Liver (tissue), 9 donors: ENCODE results near the gene RAB28. TPM values are rescaled to one million over a fixed set of nuclear protein-coding genes. Genes with fewer than 3 reads are reported as not detected.

Experiments
- DNase-seq: peaks from one replicate; pipeline ENCODE4 v3.0.0-alpha.2; 2017; ENCODE audit warnings: low spot score
- H3K27ac ChIP-seq, 2 donors: one replicate each; pipeline ENCODE4 v1.7.0; 2013; ENCODE audit warnings: inconsistent platforms in 2 of 2, low read length in 2 of 2, control low read depth in 1 of 2, low read depth in 1 of 2, mild to moderate bottlenecking in 1 of 2
- H3K27me3 ChIP-seq, 4 donors: one replicate each; pipeline versions ENCODE4 v1.6.1 to v1.7.0; 2013; ENCODE audit warnings: low read length in 3 of 4, inconsistent platforms in 1 of 4, mild to moderate bottlenecking in 1 of 4, moderate library complexity in 1 of 4; ENCODE audit not compliant: control insufficient read depth in 4 of 4, insufficient read depth in 4 of 4
- H3K36me3 ChIP-seq, 4 donors: one replicate each; pipeline versions ENCODE4 v1.6.1 to v1.7.0; 2013; ENCODE audit warnings: low read length in 3 of 4, mild to moderate bottlenecking in 3 of 4, low read depth in 1 of 4, moderate library complexity in 1 of 4; ENCODE audit not compliant: control insufficient read depth in 4 of 4, insufficient read depth in 3 of 4
- H3K4me1 ChIP-seq, 4 donors: one replicate each; pipeline versions ENCODE4 v1.6.1 to v1.7.0; 2013; ENCODE audit warnings: low read length in 3 of 4, mild to moderate bottlenecking in 3 of 4, moderate library complexity in 1 of 4; ENCODE audit not compliant: control insufficient read depth in 4 of 4, insufficient read depth in 4 of 4
- H3K4me3 ChIP-seq, 3 donors: one replicate each; pipeline versions ENCODE4 v1.6.1 to v1.7.0; 2013; ENCODE audit warnings: low read length in 3 of 3, control low read depth in 1 of 3, low read depth in 1 of 3, mild to moderate bottlenecking in 1 of 3
- H3K9ac ChIP-seq, 2 donors: one replicate each; pipeline ENCODE4 v1.7.0; 2013; ENCODE audit warnings: low read length in 2 of 2, mild to moderate bottlenecking in 2 of 2, moderate library complexity in 2 of 2, control low read depth in 1 of 2, low read depth in 1 of 2
- H3K9me3 ChIP-seq, 4 donors: one replicate each; pipeline versions ENCODE4 v1.6.1 to v1.7.0; 2013; ENCODE audit warnings: low read length in 3 of 4; ENCODE audit not compliant: control insufficient read depth in 4 of 4
- EGR1 ChIP-seq, 2 donors: IDR thresholded peaks; 2 replicates each; pipeline ENCODE4 v1.6.1; 2016 to 2018; ENCODE audit warnings: antibody characterized with exemption in 2 of 2, low read depth in 2 of 2
- FOXA1 ChIP-seq: IDR thresholded peaks from 2 replicates; pipeline ENCODE4 v1.6.1; 2016; ENCODE audit warnings: antibody characterized with exemption
- FOXA2 ChIP-seq: IDR thresholded peaks from 2 replicates; pipeline ENCODE4 v1.6.1; 2016; ENCODE audit warnings: antibody characterized with exemption
- GABPA ChIP-seq, 2 donors: IDR thresholded peaks in 1 of 2; conservative IDR thresholded peaks in 1 of 2; 2 replicates each; pipeline ENCODE4 v1.6.1; 2016; ENCODE audit warnings: antibody characterized with exemption in 2 of 2, mild to moderate bottlenecking in 1 of 2, moderate library complexity in 1 of 2
- HNF4A ChIP-seq, 2 donors: conservative IDR thresholded peaks; 2 replicates each; pipeline ENCODE4 v1.6.1; 2016; ENCODE audit warnings: antibody characterized with exemption in 2 of 2, mild to moderate bottlenecking in 2 of 2
- HNF4G ChIP-seq: IDR thresholded peaks from 2 replicates; pipeline ENCODE4 v1.6.1; 2016; ENCODE audit warnings: antibody characterized with exemption
- JUND ChIP-seq, 2 donors: IDR thresholded peaks; 2 replicates each; pipeline ENCODE4 v1.6.1; 2016; ENCODE audit warnings: antibody characterized with exemption in 2 of 2
- MAX ChIP-seq: IDR thresholded peaks from 2 replicates; pipeline ENCODE4 v1.6.1; 2016; ENCODE audit warnings: antibody characterized with exemption
- RAD21 ChIP-seq, 2 donors: IDR thresholded peaks; 2 replicates each; pipeline ENCODE4 v1.6.1; 2016; ENCODE audit warnings: antibody characterized with exemption in 2 of 2, mild to moderate bottlenecking in 2 of 2
- RXRA ChIP-seq, 2 donors: IDR thresholded peaks; 2 replicates each; pipeline ENCODE4 v1.6.1; 2017 to 2018; ENCODE audit warnings: antibody characterized with exemption in 2 of 2, mild to moderate bottlenecking in 1 of 2
- SP1 ChIP-seq: IDR thresholded peaks from 2 replicates; pipeline ENCODE4 v1.6.1; 2018; ENCODE audit warnings: antibody characterized with exemption, mild to moderate bottlenecking
- TAF1 ChIP-seq: conservative IDR thresholded peaks from 2 replicates; pipeline ENCODE4 v1.6.1; 2016; ENCODE audit warnings: antibody characterized with exemption, mild to moderate bottlenecking
- YY1 ChIP-seq: IDR thresholded peaks from 2 replicates; pipeline ENCODE4 v1.6.1; 2016; ENCODE audit warnings: antibody characterized with exemption, mild to moderate bottlenecking
- ZBTB33 ChIP-seq: IDR thresholded peaks from 2 replicates; pipeline ENCODE4 v1.6.1; 2016; ENCODE audit warnings: antibody characterized with exemption
- WGBS: extraction: QIAGEN DNeasy Blood & Tissue Kit; methylation state at CpG from one replicate; pipeline ENCODE4 v1.1.7; 2013; 5-methylcytosine and 5-hydroxymethylcytosine counted together
- polyA plus RNA-seq, 2 donors: library from polyadenylated mRNA; stranded (reverse) in 1 of 2; unstranded in 1 of 2; fragments of 200-250 nt in 1 of 2; fragments of >200 nt in 1 of 2; fragmentation: Nextera tagmentation in 1 of 2; extraction: Ambion mirVana in 1 of 2; gene quantifications; one replicate each; pipeline versions ENCODE4 v1.2.1 to v1.2.3, GENCODE V29; 2013 to 2015
- total RNA-seq, 2 donors: library from RNA; depleted of rRNA; stranded (reverse); fragments of >200 nt; gene quantifications; one replicate each; pipeline ENCODE4 v1.2.3, GENCODE V29; 2014
- TF ChIP-seq, protein P1 (sequence below): fragments of 150-350 bp; IDR thresholded peaks from 2 replicates; pipeline ENCODE4 v1.5.1; 2017; ENCODE audit warnings: improper control_type of control experiment, low read depth, low read length; ENCODE audit not compliant: missing input control
- TF ChIP-seq, protein P2 (sequence below): IDR thresholded peaks from 2 replicates; pipeline ENCODE4 v1.6.1; 2016; ENCODE audit warnings: antibody characterized with exemption
- donor health status: healthy.
- donor health status: healthy.
- donor health status: healthy.
- donor health status: healthy.
- donor health status: healthy.

Gene RAB28
- total and polyA plus RNA-seq, 4 donors, result 3.9 to 7.7 (median 6.8) TPM

GRCh38 chr4:13522282-13523104 lies 38.4 kb upstream of the RAB28 start:
- TF ChIP-seq HNF4G, result no peak
- TF ChIP-seq HNF4A (conservative IDR thresholded peaks at IDR 0.05), result no peak
- no peak for TF ChIP-seq RXRA (IDR thresholded peaks at IDR 0.05)
- TF ChIP-seq, protein P1, sequence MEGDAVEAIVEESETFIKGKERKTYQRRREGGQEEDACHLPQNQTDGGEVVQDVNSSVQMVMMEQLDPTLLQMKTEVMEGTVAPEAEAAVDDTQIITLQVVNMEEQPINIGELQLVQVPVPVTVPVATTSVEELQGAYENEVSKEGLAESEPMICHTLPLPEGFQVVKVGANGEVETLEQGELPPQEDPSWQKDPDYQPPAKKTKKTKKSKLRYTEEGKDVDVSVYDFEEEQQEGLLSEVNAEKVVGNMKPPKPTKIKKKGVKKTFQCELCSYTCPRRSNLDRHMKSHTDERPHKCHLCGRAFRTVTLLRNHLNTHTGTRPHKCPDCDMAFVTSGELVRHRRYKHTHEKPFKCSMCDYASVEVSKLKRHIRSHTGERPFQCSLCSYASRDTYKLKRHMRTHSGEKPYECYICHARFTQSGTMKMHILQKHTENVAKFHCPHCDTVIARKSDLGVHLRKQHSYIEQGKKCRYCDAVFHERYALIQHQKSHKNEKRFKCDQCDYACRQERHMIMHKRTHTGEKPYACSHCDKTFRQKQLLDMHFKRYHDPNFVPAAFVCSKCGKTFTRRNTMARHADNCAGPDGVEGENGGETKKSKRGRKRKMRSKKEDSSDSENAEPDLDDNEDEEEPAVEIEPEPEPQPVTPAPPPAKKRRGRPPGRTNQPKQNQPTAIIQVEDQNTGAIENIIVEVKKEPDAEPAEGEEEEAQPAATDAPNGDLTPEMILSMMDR, result no peak
- no peak for TF ChIP-seq YY1
- TF ChIP-seq RAD21 (IDR thresholded peaks at IDR 0.05), result no peak
- TF ChIP-seq ZBTB33, result no peak
- no peak for TF ChIP-seq SP1
- no peak for TF ChIP-seq FOXA1
- no peak for TF ChIP-seq JUND (IDR thresholded peaks at IDR 0.05)
- TF ChIP-seq GABPA (IDR thresholded peaks at IDR 0.05 in 1 of 2, conservative IDR thresholded peaks at IDR 0.05 in 1 of 2), result no peak
- no peak for TF ChIP-seq MAX
- TF ChIP-seq EGR1 (IDR thresholded peaks at IDR 0.05; ENCODE audit: low read depth in 2 of 2), result no peak
- TF ChIP-seq, protein P2, sequence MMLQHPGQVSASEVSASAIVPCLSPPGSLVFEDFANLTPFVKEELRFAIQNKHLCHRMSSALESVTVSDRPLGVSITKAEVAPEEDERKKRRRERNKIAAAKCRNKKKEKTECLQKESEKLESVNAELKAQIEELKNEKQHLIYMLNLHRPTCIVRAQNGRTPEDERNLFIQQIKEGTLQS, result no peak
- TF ChIP-seq TAF1, result no peak
- TF ChIP-seq FOXA2, result no peak
- H3K27me3 ChIP-seq, result peaks cover 5 to 38% (median 11%) of the 10 kb centered on the region in 4 donors
- H3K4me3 ChIP-seq, result no peak overlapping the region
- peaks cover 0 to 14% (median 2%) of the 10 kb centered on the region in 4 donors for H3K4me1 ChIP-seq
- no peak overlapping the region for H3K9ac ChIP-seq
- H3K27ac ChIP-seq, result no peak overlapping the region
- WGBS, result 4% methylated on average over 49 of the region's 49 CpGs
- peaks cover 11 to 16% (median 11%) of the 10 kb centered on the region in 4 donors for H3K9me3 ChIP-seq
- DNase-seq, result no peak
- H3K36me3 ChIP-seq, result peaks cover 0 to 2% (median 0%) of the 10 kb centered on the region in 4 donors

GRCh38 chr4:13521047-13521446 lies 36.9 kb upstream of the RAB28 start:
- no peak for TF ChIP-seq SP1
- no peak for TF ChIP-seq RXRA (IDR thresholded peaks at IDR 0.05)
- Histone ChIP-seq H3K4me3 (no peak overlapping the region), H3K27ac (no peak overlapping the region), H3K4me1 (peaks cover 0 to 13% (median 2%) of the 10 kb centered on the region in 4 donors), H3K27me3 (peaks cover 0 to 33% (median 11%) of the 10 kb centered on the region in 4 donors), H3K9ac (no peak overlapping the region), H3K9me3 (peaks cover 11 to 16% (median 11%) of the 10 kb centered on the region in 4 donors), H3K36me3 (peaks cover 0 to 2% (median 0%) of the 10 kb centered on the region in 4 donors)
- 46% methylated on average over 2 of the region's 2 CpGs for WGBS
- DNase-seq, result no peak
